ENCODE data around the gene COA3.

DNA sequence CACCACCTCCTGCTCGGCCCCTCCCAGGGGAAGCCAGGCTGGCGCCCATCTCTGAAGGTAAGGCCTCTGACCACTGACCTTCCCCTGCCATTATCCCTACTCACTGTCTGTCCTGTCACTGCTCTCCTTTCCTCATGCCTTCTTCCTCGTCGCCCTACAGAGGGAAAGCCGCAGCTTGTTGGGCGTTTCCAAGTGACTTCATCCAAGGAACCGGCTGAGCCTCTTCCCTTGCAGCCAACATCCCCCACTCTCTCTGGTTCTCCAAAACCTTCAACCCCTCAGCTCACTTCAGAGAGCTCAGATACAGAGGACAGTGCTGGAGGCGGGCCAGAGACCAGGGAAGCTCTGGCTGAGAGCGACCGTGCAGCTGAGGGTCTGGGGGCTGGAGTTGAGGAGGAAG lies 3.0 kb downstream of the COA3 start:
- TF ChIP-seq, protein P1, sequence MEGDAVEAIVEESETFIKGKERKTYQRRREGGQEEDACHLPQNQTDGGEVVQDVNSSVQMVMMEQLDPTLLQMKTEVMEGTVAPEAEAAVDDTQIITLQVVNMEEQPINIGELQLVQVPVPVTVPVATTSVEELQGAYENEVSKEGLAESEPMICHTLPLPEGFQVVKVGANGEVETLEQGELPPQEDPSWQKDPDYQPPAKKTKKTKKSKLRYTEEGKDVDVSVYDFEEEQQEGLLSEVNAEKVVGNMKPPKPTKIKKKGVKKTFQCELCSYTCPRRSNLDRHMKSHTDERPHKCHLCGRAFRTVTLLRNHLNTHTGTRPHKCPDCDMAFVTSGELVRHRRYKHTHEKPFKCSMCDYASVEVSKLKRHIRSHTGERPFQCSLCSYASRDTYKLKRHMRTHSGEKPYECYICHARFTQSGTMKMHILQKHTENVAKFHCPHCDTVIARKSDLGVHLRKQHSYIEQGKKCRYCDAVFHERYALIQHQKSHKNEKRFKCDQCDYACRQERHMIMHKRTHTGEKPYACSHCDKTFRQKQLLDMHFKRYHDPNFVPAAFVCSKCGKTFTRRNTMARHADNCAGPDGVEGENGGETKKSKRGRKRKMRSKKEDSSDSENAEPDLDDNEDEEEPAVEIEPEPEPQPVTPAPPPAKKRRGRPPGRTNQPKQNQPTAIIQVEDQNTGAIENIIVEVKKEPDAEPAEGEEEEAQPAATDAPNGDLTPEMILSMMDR (IDR thresholded peaks at IDR 0.05): no peak
- TF ChIP-seq EP300 (IDR thresholded peaks at IDR 0.05): no peak

Measured in suprapubic skin (tissue), 3 donors.